Caco-2 (cell line): Measurements from ENCODE around the gene APMAP. TPM values are rescaled to one million over a fixed set of nuclear protein-coding genes. Genes with fewer than 3 reads are reported as not detected.

Experiments used
- BruUV-seq: library from RNA; stranded (reverse); fragments of 400-500 nt; replicated peaks from 2 replicates; lab custom pipeline; 2021; lab: Mats Ljungman, UMichigan
- CTCF ChIA-PET: fragments of 300-600 bp; sonication (Branson Sonifier 250); formaldehyde crosslinking; loops from one replicate; lab custom pipeline; 2022; ENCODE audit warnings: antibody characterized with exemption; lab: Charles Lee
- POLR2A ChIA-PET: fragments of 300-600 bp; sonication (Branson Sonifier 250); formaldehyde crosslinking; loops from one replicate; lab custom pipeline; 2022; ENCODE audit warnings: antibody characterized with exemption; lab: Charles Lee
- DNase-seq, 2 experiments: peaks; one replicate each; pipeline versions ENCODE4 v3.0.0 to v3.0.0-alpha.2; 2020 to 2022
- H3K27me3 ChIP-seq: replicated peaks from 2 replicates; pipeline ENCODE4 v1.6.0; 2011; ENCODE audit warnings: low read length; ENCODE audit not compliant: control insufficient read depth, insufficient read depth
- H3K36me3 ChIP-seq: 2 replicates; pipeline ENCODE4 v1.5.1; 2011; ENCODE audit warnings: low read length; ENCODE audit not compliant: control insufficient read depth, insufficient read depth
- H3K4me1 ChIP-seq: fragments of 250-450 bp; sonication (Bioruptor Pico); 2 replicates; pipeline ENCODE4 v1.5.1; 2020; ENCODE audit warnings: mild to moderate bottlenecking
- H3K4me3 ChIP-seq: 2 replicates; pipeline ENCODE4 v1.5.1; 2011; ENCODE audit warnings: low read depth, mild to moderate bottlenecking, control low read depth, low read length
- H3K9me3 ChIP-seq: fragments of 250-450 bp; sonication (Bioruptor Pico); 2 replicates; pipeline ENCODE4 v1.5.1; 2020; ENCODE audit warnings: mild to moderate bottlenecking, moderate library complexity
- H3K27ac Mint-ChIP-seq: one replicate; pipeline ENCODE4 v1.8.0; 2022; ENCODE audit warnings: mixed read lengths; ENCODE audit not compliant: unreplicated experiment
- H3K27me3 Mint-ChIP-seq: one replicate; pipeline ENCODE4 v1.8.0; 2022; ENCODE audit warnings: mixed read lengths; ENCODE audit not compliant: insufficient read depth, unreplicated experiment
- H3K36me3 Mint-ChIP-seq: one replicate; pipeline ENCODE4 v1.8.0; 2022; ENCODE audit warnings: mild to moderate bottlenecking, mixed read lengths; ENCODE audit not compliant: insufficient read depth, unreplicated experiment
- H3K4me1 Mint-ChIP-seq: one replicate; pipeline ENCODE4 v1.8.0; 2022; ENCODE audit warnings: low read depth, mixed read lengths; ENCODE audit not compliant: unreplicated experiment
- H3K4me3 Mint-ChIP-seq: one replicate; pipeline ENCODE4 v1.8.0; 2022; ENCODE audit warnings: mild to moderate bottlenecking, moderate library complexity, mixed read lengths; ENCODE audit not compliant: unreplicated experiment
- H3K9me3 Mint-ChIP-seq: one replicate; pipeline ENCODE4 v1.8.0; 2022; ENCODE audit warnings: mixed read lengths; ENCODE audit not compliant: unreplicated experiment
- CTCF ChIP-seq, 2 experiments: fragments of 200-600 bp in 1 of 2; IDR thresholded peaks; 1 replicate in 1 of 2; 2 replicates in 1 of 2; pipeline versions ENCODE4 v1.5.1 to v1.8.0; 2011 to 2022; ENCODE audit warnings: antibody characterized with exemption in 1 of 2, control low read depth in 1 of 2, inconsistent platforms in 1 of 2, low read depth in 1 of 2, low read length in 1 of 2, mild to moderate bottlenecking in 1 of 2, moderate library complexity in 1 of 2; ENCODE audit not compliant: insufficient read depth in 1 of 2, severe bottlenecking in 1 of 2, unreplicated experiment in 1 of 2
- intact Hi-C: fragments of 100-400 bp; cut with micrococcal nuclease; formaldehyde crosslinking; loops from one replicate; pipeline ENCODE4 v1.10.0; 2022; ENCODE audit not compliant: unreplicated experiment
- total RNA-seq: library from RNA; stranded (reverse); gene quantifications from 2 replicates; pipeline ENCODE4 v1.2.3, GENCODE V29; 2022

The APMAP gene
- total RNA-seq, 1 experiment from 2014 or later = 138 TPM

- no TSS peak for BruUV-seq
- intact Hi-C loops = loop anchor here (10.0 kb wide), 1 partner anchor 407 kb away; the partner anchor contains the start of gene GINS1
- Histone ChIP-seq H3K4me1 (peaks cover 21% of the 10 kb centered on the region), H3K4me3 (no peak overlapping the region), H3K36me3 (no peaks in the 10 kb centered on the region), H3K9me3 (no peaks in the 10 kb centered on the region), H3K27me3 (no peaks in the 10 kb centered on the region)
- peaks cover 7% of the 10 kb centered on the region for H3K36me3 Mint-ChIP-seq
- H3K4me3 Mint-ChIP-seq = no peak overlapping the region
- no peak for DNase-seq
- ChIA-PET CTCF (interaction anchor here (2.1 kb wide), 1 partner anchor 67 kb away, joined by 9 read pairs; no protein-coding TSS in a partner anchor), POLR2A (no interaction called here)
- TF ChIP-seq CTCF (IDR thresholded peaks at IDR 0.05; ENCODE audit: insufficient read depth in 1 of 2, low read depth in 1 of 2, low read length in 1 of 2, severe bottlenecking in 1 of 2, unreplicated experiment in 1 of 2) = no peak
- peaks cover 7% of the 10 kb centered on the region for H3K9me3 Mint-ChIP-seq
- peaks cover 19% of the 10 kb centered on the region for H3K4me1 Mint-ChIP-seq
- H3K27me3 Mint-ChIP-seq = no peaks in the 10 kb centered on the region
- no peak overlapping the region for H3K27ac Mint-ChIP-seq
Observed at GRCh38 chr20:24998121-24998520, 5.6 kb upstream of the APMAP start.

DNA sequence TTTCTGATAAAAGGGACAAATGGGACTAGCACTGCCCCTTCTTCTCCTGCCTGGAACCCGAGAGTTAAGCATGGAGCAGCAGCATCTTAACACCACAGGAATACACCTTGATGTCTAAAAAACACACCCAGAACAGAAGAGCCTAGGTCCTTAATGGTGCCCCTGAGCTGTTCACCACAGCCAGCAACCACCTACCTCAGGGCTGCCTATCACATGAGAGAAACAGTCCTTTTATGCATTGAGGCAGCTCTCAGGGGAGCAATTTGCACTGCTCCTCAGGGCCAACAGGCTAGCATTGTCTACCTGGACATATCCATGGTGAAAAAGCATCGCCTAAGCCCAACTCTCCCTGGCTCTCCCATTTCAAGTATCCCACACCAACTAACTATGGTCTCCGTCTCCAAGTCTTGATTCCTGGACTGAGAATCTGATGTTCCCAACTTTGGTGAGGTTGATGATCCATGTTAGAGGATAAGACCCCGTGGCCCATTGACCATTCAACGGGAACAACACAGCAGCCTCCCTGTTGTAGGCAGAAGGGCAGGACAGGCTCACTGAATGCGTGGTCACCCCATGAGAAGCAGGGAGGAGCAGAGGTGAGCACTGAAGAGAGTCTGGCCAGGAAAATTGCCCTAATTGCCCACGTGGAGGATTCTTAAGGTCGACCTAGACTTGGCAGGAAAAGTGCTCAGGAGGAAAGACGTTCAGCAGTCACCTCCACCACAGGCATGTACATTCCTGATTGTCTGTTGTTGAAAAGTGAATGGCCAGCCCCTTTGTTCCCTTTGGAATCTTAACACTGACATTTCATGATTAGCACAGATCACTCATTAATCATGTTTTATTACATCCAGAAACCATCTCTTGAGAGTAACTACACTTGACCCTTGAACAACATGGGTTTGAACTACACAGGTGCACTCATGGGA is 4.2 kb upstream of the APMAP start:
- DNase-seq = no peak
- intact Hi-C loops = loop anchor here (10.0 kb wide), 1 partner anchor 408 kb away; the partner anchor contains the start of gene GINS1
- ChIA-PET POLR2A (interaction anchor here (0.5 kb wide), 1 partner anchor 65 kb away, joined by 3 read pairs; no protein-coding TSS in a partner anchor), CTCF (interaction anchor here (1.7 to 4.3 kb wide), 2 partner anchors 63 to 69 kb away, joined by 4 to 44 read pairs; no protein-coding TSS in a partner anchor)
- H3K36me3 ChIP-seq = no peaks in the 10 kb centered on the region
- no peak overlapping the region for H3K4me3 Mint-ChIP-seq
- peaks cover 19% of the 10 kb centered on the region for H3K4me1 Mint-ChIP-seq
- H3K4me3 ChIP-seq = no peak overlapping the region
- H3K27ac Mint-ChIP-seq = no peak overlapping the region
- H3K36me3 Mint-ChIP-seq = peaks cover 12% of the 10 kb centered on the region
- H3K4me1 ChIP-seq = peaks cover 23% of the 10 kb centered on the region
- H3K27me3 ChIP-seq = no peaks in the 10 kb centered on the region
- no TSS peak for BruUV-seq
- no peaks in the 10 kb centered on the region for H3K9me3 ChIP-seq
- TF ChIP-seq CTCF (IDR thresholded peaks at IDR 0.05; ENCODE audit: insufficient read depth in 1 of 2, low read depth in 1 of 2, low read length in 1 of 2, severe bottlenecking in 1 of 2, unreplicated experiment in 1 of 2) = no peak
- H3K27me3 Mint-ChIP-seq = no peaks in the 10 kb centered on the region
- H3K9me3 Mint-ChIP-seq = no peaks in the 10 kb centered on the region

DNA sequence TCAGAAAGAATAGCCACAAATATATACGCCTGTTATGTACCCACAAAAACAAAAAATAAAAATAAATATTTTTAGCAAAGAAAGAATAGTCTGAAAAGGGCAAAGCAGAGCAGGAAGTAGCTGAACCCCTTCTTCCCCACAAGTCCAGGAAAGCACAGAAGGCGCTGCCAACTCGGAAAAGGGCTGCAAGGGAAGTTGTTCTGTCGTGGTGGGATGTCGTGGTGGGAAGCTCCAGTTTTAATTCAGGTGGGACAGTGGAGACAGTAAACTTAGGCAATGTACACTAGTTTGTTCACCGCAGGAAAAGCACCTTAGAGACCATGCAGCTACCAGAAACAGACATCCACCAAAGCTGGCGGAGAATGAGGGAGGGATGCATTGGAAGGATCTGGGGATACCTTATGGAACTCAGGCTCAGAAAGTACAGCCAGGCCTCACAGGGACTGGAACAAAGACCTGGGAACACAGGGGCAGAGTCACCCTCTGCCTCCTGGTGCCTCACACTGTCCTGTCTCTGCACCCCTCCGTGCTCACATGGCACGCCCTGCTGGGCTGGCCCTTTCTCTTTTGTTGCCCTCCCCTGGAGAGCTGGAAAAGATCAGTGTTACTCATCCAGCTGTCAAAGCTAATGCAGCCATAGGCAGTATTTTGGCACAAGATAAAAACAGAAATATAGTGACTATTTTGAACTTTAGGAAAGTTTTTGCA is 3.3 kb upstream of the APMAP start:
- H3K9me3 ChIP-seq = no peaks in the 10 kb centered on the region
- Mint-ChIP-seq H3K9me3 (no peaks in the 10 kb centered on the region), H3K27me3 (no peaks in the 10 kb centered on the region), H3K4me3 (no peak overlapping the region), H3K4me1 (peaks cover 28% of the 10 kb centered on the region), H3K36me3 (peaks cover 12% of the 10 kb centered on the region), H3K27ac (no peak overlapping the region)
- no peak overlapping the region for H3K4me3 ChIP-seq
- no peaks in the 10 kb centered on the region for H3K36me3 ChIP-seq
- no peaks in the 10 kb centered on the region for H3K27me3 ChIP-seq
- intact Hi-C loops = loop anchor here (1.0 to 10.0 kb wide), 4 partner anchors 70 to 409 kb away; partner anchors contain the start of gene GINS1
- no TSS peak for BruUV-seq
- TF ChIP-seq CTCF (IDR thresholded peaks at IDR 0.05; ENCODE audit: insufficient read depth in 1 of 2, low read depth in 1 of 2, low read length in 1 of 2, severe bottlenecking in 1 of 2, unreplicated experiment in 1 of 2) = no peak
- ChIA-PET POLR2A (no interaction called here), CTCF (interaction anchor here (0.7 to 4.3 kb wide), 5 partner anchors 63 to 251 kb away, joined by 3 to 44 read pairs (median 4); partner anchors contain the start of gene ENTPD6)
- peaks cover 30% of the 10 kb centered on the region for H3K4me1 ChIP-seq
- no peak for DNase-seq
